ENCODE results near the gene ZNG1F. TPM values are rescaled to one million over a fixed set of nuclear protein-coding genes. Genes with fewer than 3 reads are reported as not detected.
"Not testable (repeated sequence)": the region's sequence is repeated elsewhere in the genome, so short reads cannot be mapped to it uniquely, and the experiment has no call there.

Gene ZNG1F
- total and polyA plus RNA-seq, 2 of the 4 experiments (the other 2 are of a cell fraction) = 3.4 to 6.5 TPM

GRCh38 chr9:41128581-41128980 lies 60.5 kb downstream of the ZNG1F start, which contains the start of gene FOXD4L6:
FOXD4L6 (minus strand) TSS chr9:41128681; CDS start chr9:41128383, 298 bp downstream.
- H4K91ac ChIP-seq (ENCODE audit: insufficient read depth, low read depth, low read length); H4K5ac ChIP-seq (ENCODE audit: low read depth, low read length); H3K9ac ChIP-seq (ENCODE audit: low read depth, low read length); H2BK20ac ChIP-seq (ENCODE audit: low read depth, low read length); intact Hi-C loops (cut with micrococcal nuclease); H3K4ac ChIP-seq (ENCODE audit: low read depth, low read length); H3K14ac ChIP-seq (replicated peaks; ENCODE audit: low read depth, low read length); H2AFZ ChIP-seq (replicated peaks; ENCODE audit: low read length, poor library complexity); H2BK5ac ChIP-seq (ENCODE audit: low read depth, low read length, poor library complexity, severe bottlenecking); POLR2A ChIA-PET (ENCODE audit: unreplicated experiment); CTCF ChIA-PET; H4K8ac ChIP-seq (ENCODE audit: low read depth in 2 of 2, low read length in 2 of 2); H3K9me3 ChIP-seq (ENCODE audit: control insufficient read depth, insufficient read depth, low read length); H3K27me3 ChIP-seq (ENCODE audit: control insufficient read depth, insufficient read depth, low read length); BruUV-seq (replicated peaks); H3K56ac ChIP-seq (ENCODE audit: extremely low read depth, insufficient read depth, low read length); ATAC-seq (ENCODE audit: low read depth); H3K36me3 ChIP-seq (ENCODE audit: control insufficient read depth, insufficient read depth, low read length); H3K18ac ChIP-seq (ENCODE audit: low read depth, low read length); dilution Hi-C loops (cut with HindIII; ENCODE audit: low sequenced_read_pairs, unreplicated experiment); H3K9me1 ChIP-seq (ENCODE audit: insufficient read depth, low read length); H3K4me3 ChIP-seq (ENCODE audit: insufficient read depth, low read depth, low read length); H3K27ac ChIP-seq (ENCODE audit: insufficient read depth, low read length); H3K23ac ChIP-seq (ENCODE audit: low read depth, low read length); H4K20me1 ChIP-seq (ENCODE audit: insufficient read depth, low read length); H2BK120ac ChIP-seq (ENCODE audit: low read depth, low read length); DNase-seq; H2BK15ac ChIP-seq (ENCODE audit: low read depth, low read length); H2AK5ac ChIP-seq (ENCODE audit: low read depth, low read length); H3K4me2 ChIP-seq (ENCODE audit: low read depth, low read length); H2AK9ac ChIP-seq (replicated peaks; ENCODE audit: low read depth, low read length, poor library complexity); H3K79me1 ChIP-seq (ENCODE audit: low read depth in 1 of 2, low read length in 2 of 2); in situ Hi-C loops (cut with MboI; ENCODE audit: low sequenced_read_pairs); H3K4me1 ChIP-seq (ENCODE audit: control insufficient read depth, insufficient read depth, low read length): not testable (repeated sequence)
- WGBS, 2 experiments (ENCODE audit: extremely low coverage in 2 of 2, insufficient read length in 1 of 2) = no CpG with 5 or more reads among the region's 15 CpGs

GRCh38 chr9:41126746-41127446 lies 62.2 kb downstream of the ZNG1F start:
- no CpG with 5 or more reads among the region's 45 CpGs for WGBS, 2 experiments (ENCODE audit: extremely low coverage in 2 of 2, insufficient read length in 1 of 2)
- H3K9me1 ChIP-seq (ENCODE audit: insufficient read depth, low read length); H3K36me3 ChIP-seq (ENCODE audit: control insufficient read depth, insufficient read depth, low read length); H3K4me2 ChIP-seq (ENCODE audit: low read depth, low read length); ATAC-seq (ENCODE audit: low read depth); H3K56ac ChIP-seq (ENCODE audit: extremely low read depth, insufficient read depth, low read length); H2BK15ac ChIP-seq (ENCODE audit: low read depth, low read length); H3K9ac ChIP-seq (ENCODE audit: low read depth, low read length); H4K8ac ChIP-seq (ENCODE audit: low read depth in 2 of 2, low read length in 2 of 2); H3K23ac ChIP-seq (ENCODE audit: low read depth, low read length); H3K27ac ChIP-seq (ENCODE audit: insufficient read depth, low read length); H3K27me3 ChIP-seq (ENCODE audit: control insufficient read depth, insufficient read depth, low read length); in situ Hi-C loops (cut with MboI; ENCODE audit: low sequenced_read_pairs); intact Hi-C loops (cut with micrococcal nuclease); H3K79me1 ChIP-seq (ENCODE audit: low read depth in 1 of 2, low read length in 2 of 2); H2AFZ ChIP-seq (replicated peaks; ENCODE audit: low read length, poor library complexity); H3K4ac ChIP-seq (ENCODE audit: low read depth, low read length); CTCF ChIA-PET; H2BK20ac ChIP-seq (ENCODE audit: low read depth, low read length); H3K14ac ChIP-seq (replicated peaks; ENCODE audit: low read depth, low read length); H4K91ac ChIP-seq (ENCODE audit: insufficient read depth, low read depth, low read length); H3K18ac ChIP-seq (ENCODE audit: low read depth, low read length); H3K4me1 ChIP-seq (ENCODE audit: control insufficient read depth, insufficient read depth, low read length); H2BK5ac ChIP-seq (ENCODE audit: low read depth, low read length, poor library complexity, severe bottlenecking); dilution Hi-C loops (cut with HindIII; ENCODE audit: low sequenced_read_pairs, unreplicated experiment); BruUV-seq (replicated peaks); H4K5ac ChIP-seq (ENCODE audit: low read depth, low read length); H4K20me1 ChIP-seq (ENCODE audit: insufficient read depth, low read length); H3K4me3 ChIP-seq (ENCODE audit: insufficient read depth, low read depth, low read length); POLR2A ChIA-PET (ENCODE audit: unreplicated experiment); H2AK5ac ChIP-seq (ENCODE audit: low read depth, low read length); H2AK9ac ChIP-seq (replicated peaks; ENCODE audit: low read depth, low read length, poor library complexity); DNase-seq; H3K9me3 ChIP-seq (ENCODE audit: control insufficient read depth, insufficient read depth, low read length); H2BK120ac ChIP-seq (ENCODE audit: low read depth, low read length): not testable (repeated sequence)

Data from IMR-90 (cell line).